Measurements from ENCODE around the gene GMCL1. TPM values are rescaled to one million over a fixed set of nuclear protein-coding genes. Genes with fewer than 3 reads are reported as not detected.

GMCL1 gene
- total and polyA plus RNA-seq, 2 of the 13 experiments (the other 11 are each of a cell fraction or from before 2014, with no cell fraction given) = 18.7 to 24.0 TPM

GRCh38 chr2:69914950-69915945 lies 85.8 kb downstream of the GMCL1 start, which contains the start of gene MXD1 (continued):
- TF ChIP-seq, protein P1, sequence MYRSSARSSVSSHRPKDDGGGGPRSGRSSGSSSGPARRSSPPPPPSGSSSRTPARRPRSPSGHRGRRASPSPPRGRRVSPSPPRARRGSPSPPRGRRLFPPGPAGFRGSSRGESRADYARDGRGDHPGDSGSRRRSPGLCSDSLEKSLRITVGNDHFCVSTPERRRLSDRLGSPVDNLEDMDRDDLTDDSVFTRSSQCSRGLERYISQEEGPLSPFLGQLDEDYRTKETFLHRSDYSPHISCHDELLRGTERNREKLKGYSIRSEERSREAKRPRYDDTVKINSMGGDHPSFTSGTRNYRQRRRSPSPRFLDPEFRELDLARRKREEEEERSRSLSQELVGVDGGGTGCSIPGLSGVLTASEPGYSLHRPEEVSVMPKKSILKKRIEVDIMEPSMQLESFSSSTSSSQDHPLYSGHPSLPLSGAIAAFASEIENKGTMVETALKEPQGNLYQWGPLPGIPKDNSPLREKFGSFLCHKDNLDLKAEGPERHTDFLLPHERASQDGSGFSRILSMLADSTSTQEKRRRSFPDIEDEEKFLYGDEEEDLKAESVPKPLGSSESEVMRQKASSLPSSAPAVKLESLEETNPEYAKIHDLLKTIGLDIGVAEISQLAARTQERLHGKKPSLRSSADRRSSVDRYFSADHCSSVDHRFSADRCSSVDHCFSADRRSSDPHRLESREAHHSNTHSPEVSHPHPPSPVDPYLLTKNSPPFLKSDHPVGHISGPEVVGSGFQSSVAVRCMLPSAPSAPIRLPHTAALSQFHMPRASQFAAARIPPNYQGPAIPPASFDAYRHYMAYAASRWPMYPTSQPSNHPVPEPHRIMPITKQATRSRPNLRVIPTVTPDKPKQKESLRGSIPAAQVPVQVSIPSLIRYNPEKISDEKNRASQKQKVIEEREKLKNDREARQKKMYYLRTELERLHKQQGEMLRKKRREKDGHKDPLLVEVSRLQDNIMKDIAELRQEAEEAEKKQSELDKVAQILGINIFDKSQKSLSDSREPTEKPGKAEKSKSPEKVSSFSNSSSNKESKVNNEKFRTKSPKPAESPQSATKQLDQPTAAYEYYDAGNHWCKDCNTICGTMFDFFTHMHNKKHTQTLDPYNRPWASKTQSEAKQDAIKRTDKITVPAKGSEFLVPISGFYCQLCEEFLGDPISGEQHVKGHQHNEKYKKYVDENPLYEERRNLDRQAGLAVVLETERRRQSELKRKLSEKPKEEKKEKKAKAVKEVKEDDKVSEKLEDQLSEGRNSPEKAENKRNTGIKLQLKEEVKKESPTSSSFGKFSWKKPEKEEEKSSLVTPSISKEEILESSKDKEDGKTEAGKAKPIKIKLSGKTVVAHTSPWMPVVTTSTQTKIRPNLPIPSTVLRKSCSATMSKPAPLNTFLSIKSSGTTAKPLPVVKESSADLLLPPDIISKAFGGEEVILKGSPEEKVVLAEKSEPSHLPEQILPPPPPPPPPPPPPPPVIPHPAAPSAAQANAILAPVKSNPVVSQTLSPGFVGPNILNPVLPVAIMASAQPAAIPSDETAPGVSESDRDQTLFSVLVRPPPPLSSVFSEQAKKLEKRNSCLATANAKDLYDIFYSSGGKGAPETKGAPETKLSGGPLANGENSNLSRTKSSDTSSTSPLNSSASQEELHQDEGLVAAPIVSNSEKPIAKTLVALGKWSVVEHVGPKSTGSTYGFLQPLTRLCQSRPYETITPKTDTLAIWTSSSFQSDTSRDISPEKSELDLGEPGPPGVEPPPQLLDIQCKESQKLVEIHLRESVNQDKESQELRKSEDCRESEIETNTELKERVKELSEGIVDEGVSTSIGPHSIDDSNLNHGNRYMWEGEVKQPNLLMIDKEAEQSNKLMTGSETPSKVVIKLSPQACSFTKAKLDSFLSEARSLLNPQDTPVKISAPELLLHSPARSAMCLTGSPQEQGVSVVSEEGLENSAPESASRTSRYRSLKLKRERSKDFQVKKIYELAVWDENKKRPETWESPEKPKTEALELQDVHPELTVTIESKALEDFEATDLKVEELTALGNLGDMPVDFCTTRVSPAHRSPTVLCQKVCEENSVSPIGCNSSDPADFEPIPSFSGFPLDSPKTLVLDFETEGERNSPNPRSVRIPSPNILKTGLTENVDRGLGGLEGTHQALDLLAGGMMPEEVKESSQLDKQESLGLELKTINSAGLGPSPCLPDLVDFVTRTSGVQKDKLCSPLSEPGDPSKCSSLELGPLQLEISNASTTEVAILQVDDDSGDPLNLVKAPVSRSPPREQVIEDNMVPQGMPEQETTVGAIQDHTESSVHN (CRISPR knock-in tag; IDR thresholded peaks at IDR 0.05) = no peak
- TF ChIP-seq YY1 (IDR thresholded peaks at IDR 0.05; ENCODE audit: insufficient read depth, insufficient replicate concordance, low read depth, low read length) (no peak), ATAD3A (CRISPR knock-in tag; IDR thresholded peaks at IDR 0.05) (no peak), SNAI1 (CRISPR knock-in tag; IDR thresholded peaks at IDR 0.05; ENCODE audit: borderline replicate concordance) (no peak), TERF1 (CRISPR knock-in tag; IDR thresholded peaks at IDR 0.05) (no peak), SRSF4 (IDR thresholded peaks at IDR 0.05; ENCODE audit: low read depth, low read length, poor library complexity, severe bottlenecking) (peak; percentile 81), ZNF33A (CRISPR knock-in tag; IDR thresholded peaks at IDR 0.05; ENCODE audit: borderline replicate concordance) (no peak), TBL1XR1 (IDR thresholded peaks at IDR 0.05; ENCODE audit: borderline replicate concordance, low read length, partially characterized antibody) (no peak), FOXK1 (CRISPR knock-in tag; IDR thresholded peaks at IDR 0.05; ENCODE audit: borderline replicate concordance, low read depth) (peak; percentile 77; the same call in 1 of the 2 replicates), EHMT2 (IDR thresholded peaks at IDR 0.05; ENCODE audit: borderline replicate concordance, low read depth, low read length) (no peak), ZNF292 (CRISPR knock-in tag; IDR thresholded peaks at IDR 0.05; ENCODE audit: borderline replicate concordance, low read depth) (no peak; the same call in 1 of the 2 replicates), NFE2 (CRISPR knock-in tag; IDR thresholded peaks at IDR 0.05) (no peak)
- TF ChIP-seq, protein P2, sequence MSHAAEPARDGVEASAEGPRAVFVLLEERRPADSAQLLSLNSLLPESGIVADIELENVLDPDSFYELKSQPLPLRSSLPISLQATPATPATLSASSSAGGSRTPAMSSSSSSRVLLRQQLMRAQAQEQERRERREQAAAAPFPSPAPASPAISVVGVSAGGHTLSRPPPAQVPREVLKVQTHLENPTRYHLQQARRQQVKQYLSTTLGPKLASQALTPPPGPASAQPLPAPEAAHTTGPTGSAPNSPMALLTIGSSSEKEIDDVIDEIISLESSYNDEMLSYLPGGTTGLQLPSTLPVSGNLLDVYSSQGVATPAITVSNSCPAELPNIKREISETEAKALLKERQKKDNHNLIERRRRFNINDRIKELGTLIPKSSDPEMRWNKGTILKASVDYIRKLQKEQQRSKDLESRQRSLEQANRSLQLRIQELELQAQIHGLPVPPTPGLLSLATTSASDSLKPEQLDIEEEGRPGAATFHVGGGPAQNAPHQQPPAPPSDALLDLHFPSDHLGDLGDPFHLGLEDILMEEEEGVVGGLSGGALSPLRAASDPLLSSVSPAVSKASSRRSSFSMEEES (CRISPR knock-in tag; IDR thresholded peaks at IDR 0.05) = no peak
